ENCODE measurements around the gene TBL1XR1.

GRCh38 chr3:177119829-177120228 is 77.5 kb downstream of the TBL1XR1 start:
- TF ChIP-seq POLR2AphosphoS5 (IDR thresholded peaks at IDR 0.05; ENCODE audit: low read depth, low read length) = no peak
- no peak for TF ChIP-seq SIN3A (IDR thresholded peaks at IDR 0.05; ENCODE audit: borderline replicate concordance, insufficient read depth, low read length)
- no peak for TF ChIP-seq REST (IDR thresholded peaks at IDR 0.05; ENCODE audit: insufficient read depth in 1 of 2, low read depth in 2 of 2, low read length in 2 of 2)
- TF ChIP-seq TAF1 (IDR thresholded peaks at IDR 0.05; ENCODE audit: borderline replicate concordance, insufficient read depth, low read length) = no peak
- TF ChIP-seq FOXP2 (optimal IDR thresholded peaks at IDR 0.05; ENCODE audit: borderline replicate concordance, extremely low read depth, extremely low read length, insufficient read depth) = no peak

All from PFSK-1 (cell line).